Measurements from ENCODE around the gene HS3ST2. TPM values are rescaled to one million over a fixed set of nuclear protein-coding genes. Genes with fewer than 3 reads are reported as not detected.

The HS3ST2 gene
- total RNA-seq, 1 experiment from 2014 or later = not detected

- H3K4me3 ChIP-seq (ENCODE audit: low read depth, low read length) = no peak overlapping the region
- Mint-ChIP-seq H3K4me3 (ENCODE audit: unreplicated experiment) (no peak overlapping the region), H3K36me3 (ENCODE audit: insufficient read depth, unreplicated experiment) (no peaks in the 10 kb centered on the region), H3K9me3 (ENCODE audit: unreplicated experiment) (no peaks in the 10 kb centered on the region), H3K4me1 (ENCODE audit: low read depth, unreplicated experiment) (no peaks in the 10 kb centered on the region), H3K27me3 (ENCODE audit: insufficient read depth, unreplicated experiment) (peaks cover 14% of the 10 kb centered on the region), H3K27ac (ENCODE audit: unreplicated experiment) (no peak overlapping the region)
- H3K9me3 ChIP-seq = no peaks in the 10 kb centered on the region
- CTCF ChIA-PET = no interaction called here
- H3K27me3 ChIP-seq (replicated peaks; ENCODE audit: control insufficient read depth, insufficient read depth, low read length) = no peaks in the 10 kb centered on the region
- no peaks in the 10 kb centered on the region for H3K36me3 ChIP-seq (ENCODE audit: control insufficient read depth, insufficient read depth, low read length)
- intact Hi-C loops (cut with micrococcal nuclease; ENCODE audit: unreplicated experiment) = no loop called here
- POLR2A ChIA-PET = no interaction called here
- TF ChIP-seq, protein P1, sequence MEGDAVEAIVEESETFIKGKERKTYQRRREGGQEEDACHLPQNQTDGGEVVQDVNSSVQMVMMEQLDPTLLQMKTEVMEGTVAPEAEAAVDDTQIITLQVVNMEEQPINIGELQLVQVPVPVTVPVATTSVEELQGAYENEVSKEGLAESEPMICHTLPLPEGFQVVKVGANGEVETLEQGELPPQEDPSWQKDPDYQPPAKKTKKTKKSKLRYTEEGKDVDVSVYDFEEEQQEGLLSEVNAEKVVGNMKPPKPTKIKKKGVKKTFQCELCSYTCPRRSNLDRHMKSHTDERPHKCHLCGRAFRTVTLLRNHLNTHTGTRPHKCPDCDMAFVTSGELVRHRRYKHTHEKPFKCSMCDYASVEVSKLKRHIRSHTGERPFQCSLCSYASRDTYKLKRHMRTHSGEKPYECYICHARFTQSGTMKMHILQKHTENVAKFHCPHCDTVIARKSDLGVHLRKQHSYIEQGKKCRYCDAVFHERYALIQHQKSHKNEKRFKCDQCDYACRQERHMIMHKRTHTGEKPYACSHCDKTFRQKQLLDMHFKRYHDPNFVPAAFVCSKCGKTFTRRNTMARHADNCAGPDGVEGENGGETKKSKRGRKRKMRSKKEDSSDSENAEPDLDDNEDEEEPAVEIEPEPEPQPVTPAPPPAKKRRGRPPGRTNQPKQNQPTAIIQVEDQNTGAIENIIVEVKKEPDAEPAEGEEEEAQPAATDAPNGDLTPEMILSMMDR (IDR thresholded peaks at IDR 0.05; ENCODE audit: insufficient read depth in 1 of 2, low read depth in 1 of 2, low read length in 1 of 2, severe bottlenecking in 1 of 2, unreplicated experiment in 1 of 2) = no peak
- no TSS peak for BruUV-seq (replicated peaks)
- H3K4me1 ChIP-seq = no peaks in the 10 kb centered on the region
- no peak for DNase-seq
Observed at GRCh38 chr16:22770866-22771265, 43.1 kb upstream of the HS3ST2 start.

DNA sequence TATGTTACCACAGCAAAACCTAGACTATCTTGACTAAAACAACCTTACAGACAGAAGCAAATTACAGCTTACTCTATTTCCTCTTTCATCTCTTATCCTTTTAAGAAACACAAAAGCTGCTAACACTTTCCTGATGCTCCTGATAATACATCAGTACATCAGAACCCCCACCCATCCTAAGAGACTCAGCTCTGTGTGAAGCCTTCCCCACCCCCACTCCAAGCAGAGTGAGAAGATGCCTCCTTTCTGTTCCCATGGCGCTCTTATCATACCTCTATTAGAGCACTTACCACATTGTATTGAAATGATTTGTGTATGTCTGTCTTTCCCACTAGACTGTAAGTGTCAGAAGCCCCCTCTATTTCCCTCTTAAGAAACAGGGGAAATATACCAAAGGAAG is 42.4 kb upstream of the HS3ST2 start:
- CTCF ChIA-PET = no interaction called here
- H3K27me3 Mint-ChIP-seq (ENCODE audit: insufficient read depth, unreplicated experiment) = peaks cover 14% of the 10 kb centered on the region
- intact Hi-C loops (cut with micrococcal nuclease; ENCODE audit: unreplicated experiment) = no loop called here
- H3K36me3 Mint-ChIP-seq (ENCODE audit: insufficient read depth, unreplicated experiment) = no peaks in the 10 kb centered on the region
- H3K27ac Mint-ChIP-seq (ENCODE audit: unreplicated experiment) = no peak overlapping the region
- H3K36me3 ChIP-seq (ENCODE audit: control insufficient read depth, insufficient read depth, low read length) = no peaks in the 10 kb centered on the region
- TF ChIP-seq, protein P1 (IDR thresholded peaks at IDR 0.05; ENCODE audit: insufficient read depth in 1 of 2, low read depth in 1 of 2, low read length in 1 of 2, severe bottlenecking in 1 of 2, unreplicated experiment in 1 of 2) = no peak
- H3K27me3 ChIP-seq (replicated peaks; ENCODE audit: control insufficient read depth, insufficient read depth, low read length) = no peaks in the 10 kb centered on the region
- H3K4me3 ChIP-seq (ENCODE audit: low read depth, low read length) = no peak overlapping the region
- no peaks in the 10 kb centered on the region for H3K9me3 ChIP-seq
- DNase-seq = no peak
- no peaks in the 10 kb centered on the region for H3K9me3 Mint-ChIP-seq (ENCODE audit: unreplicated experiment)
- BruUV-seq (replicated peaks) = no TSS peak
- no peak overlapping the region for H3K4me3 Mint-ChIP-seq (ENCODE audit: unreplicated experiment)
- H3K4me1 ChIP-seq = no peaks in the 10 kb centered on the region
- H3K4me1 Mint-ChIP-seq (ENCODE audit: low read depth, unreplicated experiment) = no peaks in the 10 kb centered on the region
- POLR2A ChIA-PET = no interaction called here

DNA sequence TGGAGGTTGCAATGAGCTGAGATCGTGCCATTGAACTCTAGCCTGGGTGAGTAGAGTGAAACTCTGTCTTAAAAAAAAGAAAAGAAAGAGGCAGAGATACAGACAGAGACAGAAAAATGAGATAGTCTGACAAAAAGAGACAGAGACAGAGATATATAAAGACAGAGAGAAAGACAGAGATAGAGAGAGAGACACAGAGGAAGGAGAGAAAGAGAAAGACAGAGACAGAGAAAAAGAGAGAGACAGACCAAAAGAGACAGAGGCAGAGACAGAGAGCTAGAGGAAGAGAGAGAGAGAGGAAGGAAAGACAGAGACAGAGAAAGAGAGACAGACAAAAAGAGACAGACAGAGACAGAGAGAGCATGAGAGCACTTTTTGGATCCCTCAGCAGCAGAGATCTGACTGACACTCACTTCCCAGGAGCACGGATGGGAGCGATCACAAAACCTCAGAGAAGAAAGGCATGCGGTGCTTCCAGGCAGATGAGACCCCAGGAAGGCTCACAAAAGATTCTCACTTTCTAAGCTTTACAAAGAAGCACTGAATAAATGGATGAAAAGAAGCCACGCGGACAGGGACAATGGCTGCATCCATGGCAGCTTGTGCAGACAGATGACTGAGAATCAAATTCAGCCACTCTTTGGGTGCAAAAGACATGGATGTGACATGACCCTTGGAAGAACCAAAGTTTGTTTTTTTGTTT is 38.6 kb upstream of the HS3ST2 start:
- TF ChIP-seq, protein P1 (IDR thresholded peaks at IDR 0.05; ENCODE audit: insufficient read depth in 1 of 2, low read depth in 1 of 2, low read length in 1 of 2, severe bottlenecking in 1 of 2, unreplicated experiment in 1 of 2) = no peak
- H3K4me3 Mint-ChIP-seq (ENCODE audit: unreplicated experiment) = no peak overlapping the region
- DNase-seq = no peak
- no peaks in the 10 kb centered on the region for H3K36me3 ChIP-seq (ENCODE audit: control insufficient read depth, insufficient read depth, low read length)
- no peaks in the 10 kb centered on the region for H3K36me3 Mint-ChIP-seq (ENCODE audit: insufficient read depth, unreplicated experiment)
- H3K4me1 Mint-ChIP-seq (ENCODE audit: low read depth, unreplicated experiment) = no peaks in the 10 kb centered on the region
- H3K4me1 ChIP-seq = no peaks in the 10 kb centered on the region
- intact Hi-C loops (cut with micrococcal nuclease; ENCODE audit: unreplicated experiment) = no loop called here
- no peaks in the 10 kb centered on the region for H3K9me3 Mint-ChIP-seq (ENCODE audit: unreplicated experiment)
- no peak overlapping the region for H3K27ac Mint-ChIP-seq (ENCODE audit: unreplicated experiment)
- H3K27me3 ChIP-seq (replicated peaks; ENCODE audit: control insufficient read depth, insufficient read depth, low read length) = no peaks in the 10 kb centered on the region
- H3K27me3 Mint-ChIP-seq (ENCODE audit: insufficient read depth, unreplicated experiment) = peaks cover 27% of the 10 kb centered on the region
- CTCF ChIA-PET = no interaction called here
- no peak overlapping the region for H3K4me3 ChIP-seq (ENCODE audit: low read depth, low read length)
- H3K9me3 ChIP-seq = no peaks in the 10 kb centered on the region
- POLR2A ChIA-PET = no interaction called here
- no TSS peak for BruUV-seq (replicated peaks)

All from Caco-2 (cell line).